ENCODE results near the gene DHX35. TPM values are rescaled to one million over a fixed set of nuclear protein-coding genes. Genes with fewer than 3 reads are reported as not detected.

DHX35 gene
- total RNA-seq, 2 experiments from 2014 or later = 13.0 to 15.6 TPM

DNA sequence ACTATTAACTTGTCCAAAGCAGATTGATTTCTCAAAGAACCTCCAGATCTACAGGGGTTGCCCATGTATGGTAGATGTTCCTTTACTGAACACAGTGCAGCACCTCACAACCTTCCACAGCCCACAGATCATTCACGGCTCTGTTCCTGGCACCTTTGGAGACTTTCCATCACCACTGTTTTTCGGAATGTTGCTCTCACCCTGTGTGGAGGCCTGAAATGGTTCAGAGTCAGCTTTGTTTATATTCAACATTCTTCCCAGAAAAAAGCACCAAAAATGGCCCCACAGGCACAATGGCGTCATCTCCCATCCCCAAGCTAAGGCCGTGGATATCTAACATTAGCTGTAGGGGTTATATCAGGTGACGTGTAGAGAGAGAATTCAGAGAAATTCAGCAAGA, 74.7 kb downstream of the DHX35 start:
- no peaks in the 10 kb centered on the region for H3K79me2 ChIP-seq (ENCODE audit: insufficient read depth, low read depth, low read length)
- H3K27ac ChIP-seq (ENCODE audit: low read depth, low read length, poor library complexity, severe bottlenecking) = no peak overlapping the region
- no peak overlapping the region for H3K4me3 ChIP-seq (ENCODE audit: low read depth, low read length, poor library complexity, severe bottlenecking)
- ChIA-PET POLR2A (no interaction called here), CTCF (ENCODE audit: unreplicated experiment) (no interaction called here)
- intact Hi-C loops (cut with micrococcal nuclease; ENCODE audit: unreplicated experiment) = no loop called here
- no peaks in the 10 kb centered on the region for H3K4me1 ChIP-seq (ENCODE audit: insufficient read depth, low read length, poor library complexity, severe bottlenecking)
- no peak overlapping the region for H3K4me2 ChIP-seq (ENCODE audit: low read length)
- no peak for DNase-seq (ENCODE audit: low spot score)
- TF ChIP-seq EZH2phosphoT487 (IDR thresholded peaks at IDR 0.05; ENCODE audit: borderline replicate concordance, low read depth, low read length) = no peak
- TF ChIP-seq, protein P1, sequence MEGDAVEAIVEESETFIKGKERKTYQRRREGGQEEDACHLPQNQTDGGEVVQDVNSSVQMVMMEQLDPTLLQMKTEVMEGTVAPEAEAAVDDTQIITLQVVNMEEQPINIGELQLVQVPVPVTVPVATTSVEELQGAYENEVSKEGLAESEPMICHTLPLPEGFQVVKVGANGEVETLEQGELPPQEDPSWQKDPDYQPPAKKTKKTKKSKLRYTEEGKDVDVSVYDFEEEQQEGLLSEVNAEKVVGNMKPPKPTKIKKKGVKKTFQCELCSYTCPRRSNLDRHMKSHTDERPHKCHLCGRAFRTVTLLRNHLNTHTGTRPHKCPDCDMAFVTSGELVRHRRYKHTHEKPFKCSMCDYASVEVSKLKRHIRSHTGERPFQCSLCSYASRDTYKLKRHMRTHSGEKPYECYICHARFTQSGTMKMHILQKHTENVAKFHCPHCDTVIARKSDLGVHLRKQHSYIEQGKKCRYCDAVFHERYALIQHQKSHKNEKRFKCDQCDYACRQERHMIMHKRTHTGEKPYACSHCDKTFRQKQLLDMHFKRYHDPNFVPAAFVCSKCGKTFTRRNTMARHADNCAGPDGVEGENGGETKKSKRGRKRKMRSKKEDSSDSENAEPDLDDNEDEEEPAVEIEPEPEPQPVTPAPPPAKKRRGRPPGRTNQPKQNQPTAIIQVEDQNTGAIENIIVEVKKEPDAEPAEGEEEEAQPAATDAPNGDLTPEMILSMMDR (conservative IDR thresholded peaks at IDR 0.05; ENCODE audit: low read length) = no peak
- H3K9me2 ChIP-seq (ENCODE audit: insufficient read depth, low read length) = no peaks in the 10 kb centered on the region
- no peaks in the 10 kb centered on the region for H3K9me3 ChIP-seq (ENCODE audit: low read length)
- H4K20me1 ChIP-seq (ENCODE audit: insufficient read depth, low read length) = no peaks in the 10 kb centered on the region
- H2AFZ ChIP-seq (ENCODE audit: low read length) = no peak overlapping the region
- BruUV-seq (replicated peaks) = no TSS peak
- H3K36me3 ChIP-seq (ENCODE audit: insufficient read depth, low read length) = peaks cover 65% of the 10 kb centered on the region

DNA sequence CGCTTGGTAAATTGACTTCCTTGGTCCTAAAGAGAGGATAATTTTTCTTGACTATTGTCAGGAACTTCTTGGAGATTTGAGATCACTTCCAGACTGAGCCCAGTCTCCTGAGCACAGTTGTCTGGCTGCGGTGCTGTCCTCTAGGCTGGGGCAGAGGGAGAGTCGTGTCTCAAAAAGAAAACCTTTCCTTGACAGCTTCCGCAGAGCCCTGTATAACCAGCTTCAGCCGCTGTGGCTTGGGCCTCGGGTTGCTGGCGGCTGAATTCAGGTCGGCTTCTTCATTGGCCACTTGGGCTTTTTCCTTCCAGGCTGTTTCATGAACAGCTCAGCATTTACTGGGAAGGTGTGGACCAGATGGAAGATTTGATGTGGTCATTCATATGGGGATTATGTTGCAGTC, 75.9 kb downstream of the DHX35 start:
- Histone ChIP-seq H3K79me2 (ENCODE audit: insufficient read depth, low read depth, low read length) (no peaks in the 10 kb centered on the region), H3K36me3 (ENCODE audit: insufficient read depth, low read length) (peaks cover 73% of the 10 kb centered on the region), H2AFZ (ENCODE audit: low read length) (no peak overlapping the region), H3K4me2 (ENCODE audit: low read length) (no peak overlapping the region), H4K20me1 (ENCODE audit: insufficient read depth, low read length) (no peaks in the 10 kb centered on the region), H3K4me1 (ENCODE audit: insufficient read depth, low read length, poor library complexity, severe bottlenecking) (no peaks in the 10 kb centered on the region), H3K9me2 (ENCODE audit: insufficient read depth, low read length) (no peaks in the 10 kb centered on the region), H3K4me3 (ENCODE audit: low read depth, low read length, poor library complexity, severe bottlenecking) (no peak overlapping the region), H3K27ac (ENCODE audit: low read depth, low read length, poor library complexity, severe bottlenecking) (no peak overlapping the region), H3K9me3 (ENCODE audit: low read length) (no peaks in the 10 kb centered on the region)
- TF ChIP-seq EZH2phosphoT487 (IDR thresholded peaks at IDR 0.05; ENCODE audit: borderline replicate concordance, low read depth, low read length) = no peak
- TF ChIP-seq, protein P1 (conservative IDR thresholded peaks at IDR 0.05; ENCODE audit: low read length) = no peak
- POLR2A ChIA-PET = no interaction called here
- CTCF ChIA-PET (ENCODE audit: unreplicated experiment) = no interaction called here
- intact Hi-C loops (cut with micrococcal nuclease; ENCODE audit: unreplicated experiment) = no loop called here
- DNase-seq (ENCODE audit: low spot score) = no peak
- no TSS peak for BruUV-seq (replicated peaks)

DNA sequence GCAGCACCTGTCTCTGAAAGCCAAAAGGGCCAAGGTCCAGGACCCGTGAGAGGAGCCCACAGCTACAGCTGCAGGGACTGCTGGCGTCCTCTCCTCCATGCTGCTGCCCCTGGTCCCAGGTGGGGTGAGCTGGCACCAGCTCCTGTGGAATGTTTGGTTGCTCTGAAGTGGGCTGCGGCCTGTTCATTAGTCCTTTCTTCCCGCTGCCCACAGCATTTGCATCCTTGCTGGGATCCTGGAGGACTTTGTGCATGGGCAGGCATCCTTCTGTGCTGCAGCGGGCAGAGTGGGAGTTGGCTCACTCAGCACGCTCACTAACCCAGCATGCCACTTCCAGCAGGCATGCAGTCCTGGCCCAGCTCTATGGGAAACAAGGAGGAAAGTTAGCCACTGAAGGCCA, 76.4 kb downstream of the DHX35 start:
- BruUV-seq (replicated peaks) = no TSS peak
- Histone ChIP-seq H3K79me2 (ENCODE audit: insufficient read depth, low read depth, low read length) (no peaks in the 10 kb centered on the region), H3K4me3 (ENCODE audit: low read depth, low read length, poor library complexity, severe bottlenecking) (no peak overlapping the region), H3K9me2 (ENCODE audit: insufficient read depth, low read length) (no peaks in the 10 kb centered on the region), H3K27ac (ENCODE audit: low read depth, low read length, poor library complexity, severe bottlenecking) (no peak overlapping the region), H3K9me3 (ENCODE audit: low read length) (no peaks in the 10 kb centered on the region), H4K20me1 (ENCODE audit: insufficient read depth, low read length) (no peaks in the 10 kb centered on the region), H2AFZ (ENCODE audit: low read length) (no peak overlapping the region), H3K36me3 (ENCODE audit: insufficient read depth, low read length) (peaks cover 75% of the 10 kb centered on the region), H3K4me1 (ENCODE audit: insufficient read depth, low read length, poor library complexity, severe bottlenecking) (no peaks in the 10 kb centered on the region), H3K4me2 (ENCODE audit: low read length) (no peak overlapping the region)
- DNase-seq (ENCODE audit: low spot score) = no peak
- TF ChIP-seq, protein P1 (conservative IDR thresholded peaks at IDR 0.05; ENCODE audit: low read length) = no peak
- TF ChIP-seq EZH2phosphoT487 (IDR thresholded peaks at IDR 0.05; ENCODE audit: borderline replicate concordance, low read depth, low read length) = no peak
- ChIA-PET POLR2A (no interaction called here), CTCF (ENCODE audit: unreplicated experiment) (no interaction called here)
- intact Hi-C loops (cut with micrococcal nuclease; ENCODE audit: unreplicated experiment) = no loop called here
